GM19372 (cell line): Measurements from ENCODE around the gene RNASE8.

ENCODE experiments used
- ATAC-seq: cut with Tn5 transposase; IDR thresholded peaks from one replicate; pipeline ENCODE4 v1.9.1; 2021; ENCODE audit warnings: mild to moderate bottlenecking, low read depth, moderate library complexity; ENCODE audit not compliant: unreplicated experiment

RNASE8 gene

GRCh38 chr14:21071225-21072030, 13.8 kb downstream of the RNASE8 start:
- peak; percentile 47 for ATAC-seq

- no peak for ATAC-seq
Observed at GRCh38 chr14:21072031-21072473, 14.4 kb downstream of the RNASE8 start.

- no peak for ATAC-seq
Observed at GRCh38 chr14:21072781-21073339, 15.2 kb downstream of the RNASE8 start.

- no peak for ATAC-seq
Observed at GRCh38 chr14:21073921-21074320, 16.3 kb downstream of the RNASE8 start.

- no peak for ATAC-seq
Observed at GRCh38 chr14:21074398-21075272, 17.0 kb downstream of the RNASE8 start.

- no peak for ATAC-seq
Observed at GRCh38 chr14:21075719-21076437, 18.3 kb downstream of the RNASE8 start.

GRCh38 chr14:21077672-21078071, 20.1 kb downstream of the RNASE8 start:
- ATAC-seq = no peak

GRCh38 chr14:21078287-21078686, 20.7 kb downstream of the RNASE8 start:
- no peak for ATAC-seq

- no peak for ATAC-seq
Observed at GRCh38 chr14:21078726-21079125, 21.1 kb downstream of the RNASE8 start.

GRCh38 chr14:21081521-21082142, 24.0 kb downstream of the RNASE8 start:
- no peak for ATAC-seq

GRCh38 chr14:21083565-21084325, 26.1 kb downstream of the RNASE8 start:
- no peak for ATAC-seq

GRCh38 chr14:21084396-21084795, 26.8 kb downstream of the RNASE8 start:
- no peak for ATAC-seq

- no peak for ATAC-seq
Observed at GRCh38 chr14:21084998-21085853, 27.6 kb downstream of the RNASE8 start.

- no peak for ATAC-seq
Observed at GRCh38 chr14:21086908-21087293, 29.3 kb downstream of the RNASE8 start.

- ATAC-seq = no peak
Observed at GRCh38 chr14:21087294-21088091, 29.9 kb downstream of the RNASE8 start.

- no peak for ATAC-seq
Observed at GRCh38 chr14:21088687-21089086, 31.1 kb downstream of the RNASE8 start.

- no peak for ATAC-seq
Observed at GRCh38 chr14:21089271-21089670, 31.6 kb downstream of the RNASE8 start.

GRCh38 chr14:21089877-21090193, 32.2 kb downstream of the RNASE8 start:
- ATAC-seq = no peak
